ENCODE results near the gene SLC9A1.

- no peak for TF ChIP-seq POLR2AphosphoS5 (IDR thresholded peaks at IDR 0.05)
- TF ChIP-seq, protein P1, sequence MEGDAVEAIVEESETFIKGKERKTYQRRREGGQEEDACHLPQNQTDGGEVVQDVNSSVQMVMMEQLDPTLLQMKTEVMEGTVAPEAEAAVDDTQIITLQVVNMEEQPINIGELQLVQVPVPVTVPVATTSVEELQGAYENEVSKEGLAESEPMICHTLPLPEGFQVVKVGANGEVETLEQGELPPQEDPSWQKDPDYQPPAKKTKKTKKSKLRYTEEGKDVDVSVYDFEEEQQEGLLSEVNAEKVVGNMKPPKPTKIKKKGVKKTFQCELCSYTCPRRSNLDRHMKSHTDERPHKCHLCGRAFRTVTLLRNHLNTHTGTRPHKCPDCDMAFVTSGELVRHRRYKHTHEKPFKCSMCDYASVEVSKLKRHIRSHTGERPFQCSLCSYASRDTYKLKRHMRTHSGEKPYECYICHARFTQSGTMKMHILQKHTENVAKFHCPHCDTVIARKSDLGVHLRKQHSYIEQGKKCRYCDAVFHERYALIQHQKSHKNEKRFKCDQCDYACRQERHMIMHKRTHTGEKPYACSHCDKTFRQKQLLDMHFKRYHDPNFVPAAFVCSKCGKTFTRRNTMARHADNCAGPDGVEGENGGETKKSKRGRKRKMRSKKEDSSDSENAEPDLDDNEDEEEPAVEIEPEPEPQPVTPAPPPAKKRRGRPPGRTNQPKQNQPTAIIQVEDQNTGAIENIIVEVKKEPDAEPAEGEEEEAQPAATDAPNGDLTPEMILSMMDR (IDR thresholded peaks at IDR 0.05): no peak
These were observed 48.2 kb downstream of the SLC9A1 start for GRCh38 chr1:27106561-27107323.

Data from breast epithelium (tissue), 3 donors.